Measurements from ENCODE around the gene LAMC1.

- TF ChIP-seq CTCF (IDR thresholded peaks at IDR 0.05) (no peak), POLR2A (IDR thresholded peaks at IDR 0.05) (no peak)
Measured at GRCh38 chr1:183032122-183032921, 9.1 kb downstream of the LAMC1 start.

Data from body of pancreas (tissue), 4 donors.